HG02759 (cell line): ENCODE results near the gene KLHL18.
"Not testable (repeated sequence)": the region's sequence is repeated elsewhere in the genome, so short reads cannot be mapped to it uniquely, and the experiment has no call there.

Experiments used
- ATAC-seq: cut with Tn5 transposase; IDR thresholded peaks from one replicate; pipeline ENCODE4 v1.9.1; 2021; ENCODE audit warnings: mild to moderate bottlenecking, moderate library complexity; ENCODE audit not compliant: unreplicated experiment

KLHL18 gene

DNA sequence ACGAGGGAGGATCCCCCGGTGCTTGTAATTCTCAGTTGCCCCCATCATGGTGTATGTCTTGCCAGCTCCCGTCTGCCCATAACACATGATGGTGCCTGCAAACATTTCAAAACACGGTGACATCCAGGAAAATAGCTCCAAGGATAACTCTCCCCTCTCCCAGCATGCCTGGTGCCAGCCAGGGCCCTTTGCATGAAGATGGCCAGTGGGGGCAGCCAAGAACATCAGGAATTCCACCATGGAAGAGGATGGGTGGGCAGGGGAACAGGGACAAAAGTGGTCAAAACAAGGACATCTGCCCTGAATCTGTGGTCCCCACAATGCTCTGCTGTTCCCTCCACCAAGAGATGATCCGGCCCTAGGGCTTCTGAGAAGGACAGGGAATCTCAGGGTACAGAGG is 9.2 kb upstream of the KLHL18 start:
- no peak for ATAC-seq

DNA sequence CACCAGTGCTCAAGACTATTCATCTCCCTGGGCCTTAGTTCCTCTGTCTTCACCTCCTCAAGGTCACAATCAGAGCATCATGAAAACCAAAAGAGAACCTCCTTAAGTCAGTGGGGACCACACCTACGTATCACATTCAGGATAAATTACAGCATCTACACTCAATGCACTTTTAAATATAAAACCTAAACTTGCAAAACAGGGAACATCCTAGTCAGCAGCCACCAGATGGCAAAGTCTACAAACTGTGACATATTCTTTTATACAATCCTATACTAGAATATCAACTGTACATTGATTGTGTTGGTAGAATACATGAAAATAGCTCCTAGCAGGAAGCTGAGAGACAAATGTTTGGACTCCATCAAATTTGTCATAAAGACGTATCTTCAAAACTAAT is 8.1 kb upstream of the KLHL18 start:
- ATAC-seq, result no peak

DNA sequence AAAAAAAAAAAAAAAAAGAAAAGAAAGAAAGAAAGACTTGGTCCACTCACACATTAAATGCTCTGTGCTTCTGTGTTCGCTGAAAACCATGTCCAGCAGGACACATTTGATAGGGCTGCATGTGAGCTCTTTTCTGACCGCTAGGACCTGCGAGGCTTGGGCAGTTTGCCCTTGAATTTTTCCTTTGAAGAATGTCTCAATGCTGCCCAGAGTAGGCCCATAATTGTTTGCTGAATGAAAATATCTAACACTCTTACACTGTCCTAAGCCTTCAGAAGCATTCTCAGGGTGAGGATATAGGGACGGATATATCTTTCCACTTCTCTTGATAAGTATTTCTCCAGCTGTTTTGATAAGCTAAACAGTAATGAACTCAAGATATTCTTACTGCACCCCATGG is 6.2 kb upstream of the KLHL18 start:
- ATAC-seq, result no peak

DNA sequence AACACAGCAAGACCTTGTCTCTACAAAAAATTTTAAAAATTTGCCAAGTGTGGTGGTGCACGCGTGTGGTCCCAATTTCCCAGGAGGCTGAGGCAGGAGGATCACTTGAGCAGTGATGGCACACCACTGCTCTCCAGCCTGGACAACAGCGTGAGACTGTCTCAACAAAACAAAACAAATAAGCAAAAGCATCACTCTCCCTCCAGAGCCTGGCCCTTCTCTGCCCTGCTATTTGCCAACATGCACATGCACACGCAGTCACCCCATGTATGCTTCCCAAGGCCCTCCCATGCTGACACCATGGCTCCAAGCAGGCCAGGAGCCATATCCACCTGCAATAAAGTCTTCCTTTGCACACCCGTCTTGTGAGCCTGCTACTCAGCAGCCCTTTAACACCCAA is 2.2 kb upstream of the KLHL18 start:
- ATAC-seq, result no peak

DNA sequence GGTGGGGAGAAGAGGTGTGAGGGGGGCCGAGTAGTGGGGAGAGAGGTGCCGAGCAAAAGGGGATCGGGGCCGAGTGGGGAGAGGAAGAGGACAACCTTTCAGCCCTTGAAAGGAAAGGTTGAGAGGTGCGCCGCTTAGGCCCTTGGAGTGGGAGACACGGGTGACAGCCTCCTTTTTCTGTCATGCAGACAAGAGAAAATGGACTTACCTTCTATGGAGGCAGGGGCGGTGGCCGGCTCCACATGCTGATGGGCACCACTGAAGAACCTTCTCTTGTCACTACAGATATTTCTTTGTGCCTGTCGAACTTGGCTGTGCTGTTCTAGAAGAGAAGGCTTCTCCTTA is 421 bp downstream of the KLHL18 start:
- ATAC-seq, result peak; percentile 1

DNA sequence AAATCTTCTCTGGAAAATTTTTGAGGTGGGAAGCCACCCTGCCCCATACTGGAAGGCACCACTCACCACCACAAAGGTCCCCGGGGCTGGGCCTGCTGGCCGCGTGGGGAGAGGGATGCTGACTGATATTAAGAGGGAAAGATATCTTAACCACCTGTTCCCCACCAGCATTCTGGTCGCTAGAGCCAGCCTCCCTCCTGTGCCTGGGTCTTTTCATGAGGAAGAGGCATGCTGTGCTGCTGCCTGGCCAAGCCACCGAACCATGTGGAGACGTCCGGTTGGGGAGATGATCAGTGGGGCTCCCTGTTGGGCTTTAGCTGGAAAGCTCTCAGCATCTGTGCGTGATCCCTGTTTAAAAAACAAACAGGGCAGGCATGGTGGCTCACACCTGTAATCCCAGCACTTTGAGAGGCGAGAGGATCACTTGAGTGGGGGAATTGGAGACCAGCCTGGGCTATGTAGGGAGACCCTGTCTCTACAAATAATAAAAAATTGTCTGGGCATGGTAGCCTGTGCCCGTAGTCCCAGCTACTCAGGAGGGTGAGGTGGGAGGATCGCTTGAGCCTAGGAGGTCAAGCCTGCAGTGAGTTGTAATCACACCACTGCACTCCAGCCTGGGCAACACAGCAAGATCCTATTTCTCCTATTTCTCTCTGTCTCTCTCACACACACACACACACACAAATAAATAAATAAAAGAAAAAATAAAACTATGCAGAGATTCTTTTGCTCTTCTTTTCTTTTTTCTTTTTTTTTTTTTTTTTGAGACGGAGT is 1.0 kb downstream of the KLHL18 start:
- ATAC-seq, result no peak

DNA sequence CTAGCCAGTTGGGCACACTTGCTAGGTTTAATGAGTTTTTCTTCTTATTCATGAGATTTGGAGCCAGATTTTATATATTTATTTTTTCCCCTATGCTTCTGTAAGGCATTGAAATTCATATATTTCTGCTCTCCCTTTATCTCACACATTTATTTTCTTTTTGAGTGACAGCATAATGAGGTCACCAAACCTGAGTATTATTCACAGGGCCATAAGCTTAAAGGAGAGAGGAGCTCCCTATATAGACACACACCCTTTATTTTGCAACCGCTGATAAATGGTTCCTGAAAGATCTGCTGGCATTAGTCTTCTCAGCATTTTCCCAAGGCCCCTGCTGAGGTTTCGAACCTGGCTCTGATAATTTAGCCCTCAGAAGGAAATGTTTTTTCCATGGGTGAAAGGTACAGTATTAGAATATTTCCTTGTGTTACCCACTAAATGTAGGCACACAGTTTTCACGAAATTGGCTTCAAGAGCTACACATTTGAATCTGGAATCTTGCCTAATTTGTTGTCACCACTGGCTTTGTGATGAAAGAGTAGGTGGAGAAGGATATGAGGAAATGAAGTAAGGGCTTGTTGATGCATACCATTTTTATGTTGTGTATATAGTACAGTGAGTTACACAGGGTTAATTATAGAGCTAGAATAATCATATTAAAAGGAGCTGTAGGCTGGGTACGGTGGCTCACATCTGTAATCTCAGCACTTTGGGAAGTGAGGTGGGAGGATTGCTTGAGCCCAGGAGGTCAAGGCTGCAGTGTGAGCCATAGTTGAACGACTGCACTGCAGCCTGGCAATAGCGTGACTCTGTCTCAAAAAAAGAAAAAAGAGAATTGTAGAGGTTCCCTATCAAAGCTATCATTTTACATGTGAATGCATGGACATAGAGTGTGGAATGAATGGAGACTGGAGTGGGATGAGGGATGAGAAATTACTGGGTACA is 6.5 kb downstream of the KLHL18 start:
- no peak for ATAC-seq

DNA sequence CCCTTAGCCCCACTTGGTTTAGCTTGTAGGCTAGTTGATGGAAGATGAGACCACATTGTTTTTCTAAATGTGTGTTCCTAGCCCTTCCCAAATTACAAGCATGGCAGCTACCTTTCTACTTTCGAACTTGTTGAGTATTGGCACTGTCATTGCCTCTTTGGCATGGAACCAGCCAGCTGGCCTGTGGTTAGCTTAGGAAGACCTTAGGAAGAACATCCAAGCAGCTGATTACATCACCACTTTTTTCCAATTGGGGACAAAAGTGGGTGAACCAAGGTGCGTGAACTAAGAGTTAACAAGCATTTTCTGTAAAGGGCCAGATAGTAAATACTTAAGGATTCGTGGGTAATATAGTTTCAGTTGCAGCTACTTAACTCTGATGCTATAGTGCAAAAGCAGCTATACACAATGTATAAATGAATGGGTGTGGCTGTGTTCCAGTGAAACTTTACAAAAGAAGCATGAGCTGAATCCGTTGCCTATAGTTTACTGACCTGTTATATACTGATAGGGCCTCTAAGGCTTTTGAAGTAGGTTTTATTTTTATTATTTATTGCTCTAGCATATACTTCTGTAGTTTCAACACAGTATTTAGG is 8.5 kb downstream of the KLHL18 start:
- no peak for ATAC-seq

DNA sequence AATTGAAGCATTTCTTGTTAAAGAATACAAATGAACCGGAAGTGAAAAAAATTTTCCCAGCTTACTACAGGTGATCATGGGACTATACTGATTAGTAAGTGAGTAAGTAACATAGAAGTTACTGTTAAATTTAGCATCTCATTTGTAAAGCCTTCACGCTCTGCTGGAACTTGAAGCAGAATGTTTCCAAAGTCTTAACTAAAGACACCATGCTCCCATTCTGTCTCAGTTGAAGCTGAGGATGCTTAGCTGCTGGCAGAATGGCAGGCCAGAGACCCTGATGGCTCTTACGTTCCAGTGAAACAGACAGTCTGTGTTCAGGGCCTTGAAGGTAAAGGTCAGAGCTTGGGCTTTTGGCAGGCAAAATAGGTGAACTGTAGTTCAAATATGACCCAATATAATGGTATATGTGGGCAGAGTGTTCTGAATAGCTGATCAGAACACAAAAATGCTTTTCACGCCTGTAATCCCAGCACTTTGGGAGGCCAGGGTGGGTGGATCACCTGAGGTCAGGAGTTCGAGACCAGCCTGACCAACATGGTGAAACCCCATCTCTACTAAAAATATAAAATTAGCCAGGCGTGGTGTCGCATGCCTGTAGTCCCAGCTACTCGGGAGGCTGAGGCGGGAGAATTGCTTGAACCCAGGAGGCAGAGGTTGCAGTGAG is 9.1 kb downstream of the KLHL18 start:
- peak; percentile 51 for ATAC-seq

DNA sequence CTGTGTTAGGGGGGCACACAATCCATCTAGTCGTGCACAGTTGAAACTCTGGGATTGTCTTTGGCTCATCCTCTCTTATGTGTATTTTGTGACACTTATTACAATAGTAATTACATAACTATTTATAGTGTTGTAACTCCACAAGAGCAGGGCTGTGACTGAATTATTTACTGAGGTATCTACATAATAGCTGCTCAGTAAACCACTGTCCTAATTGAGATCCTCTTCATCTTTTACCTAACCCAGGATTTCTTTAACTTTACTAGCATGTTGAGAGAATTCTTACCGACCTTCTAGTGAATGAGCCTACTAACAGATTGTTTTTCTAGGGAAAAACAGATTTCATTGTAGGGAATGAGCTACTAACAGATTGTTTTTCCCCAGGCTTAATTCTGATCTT is 11.1 kb downstream of the KLHL18 start:
- ATAC-seq, result no peak

DNA sequence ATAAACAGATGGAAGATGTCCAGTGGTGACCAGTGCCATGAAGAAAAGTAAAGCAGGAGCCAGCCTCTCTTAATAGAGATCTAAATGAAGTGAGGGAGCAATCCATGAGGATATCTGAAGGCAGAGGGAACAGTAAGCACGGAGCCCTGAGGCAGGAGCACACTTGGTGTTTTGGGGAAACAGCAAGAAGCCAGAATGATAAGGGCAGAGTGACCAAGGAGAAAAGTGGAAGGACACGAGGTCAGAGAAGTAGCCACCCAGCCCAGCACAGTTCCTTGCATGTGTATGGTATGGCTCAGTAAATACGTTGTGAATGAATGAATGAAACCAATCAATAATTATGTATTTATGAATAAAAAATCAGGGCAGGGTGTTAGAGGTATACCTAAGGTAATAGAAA is 11.6 kb downstream of the KLHL18 start:
- ATAC-seq, result no peak

DNA sequence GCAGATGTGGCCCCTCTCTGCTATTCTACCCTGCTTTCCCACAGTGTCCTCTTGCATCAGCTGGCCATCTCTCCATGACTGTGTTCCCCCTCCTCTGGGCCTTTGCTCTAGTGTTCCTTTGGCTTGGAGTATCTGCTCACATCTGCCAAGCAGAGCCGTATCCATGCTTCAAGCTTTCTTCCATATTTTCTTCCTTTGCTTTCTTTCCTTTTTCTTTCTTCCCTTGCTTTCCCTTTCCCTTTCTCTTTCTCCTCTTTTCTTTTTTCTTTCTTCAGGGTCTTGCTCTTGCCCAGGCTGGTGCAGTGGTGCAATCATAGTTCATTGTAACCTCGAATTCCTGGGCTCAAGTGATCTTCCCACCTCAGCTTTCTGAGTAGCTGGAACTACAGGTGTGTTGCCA is 12.6 kb downstream of the KLHL18 start:
- no peak for ATAC-seq

DNA sequence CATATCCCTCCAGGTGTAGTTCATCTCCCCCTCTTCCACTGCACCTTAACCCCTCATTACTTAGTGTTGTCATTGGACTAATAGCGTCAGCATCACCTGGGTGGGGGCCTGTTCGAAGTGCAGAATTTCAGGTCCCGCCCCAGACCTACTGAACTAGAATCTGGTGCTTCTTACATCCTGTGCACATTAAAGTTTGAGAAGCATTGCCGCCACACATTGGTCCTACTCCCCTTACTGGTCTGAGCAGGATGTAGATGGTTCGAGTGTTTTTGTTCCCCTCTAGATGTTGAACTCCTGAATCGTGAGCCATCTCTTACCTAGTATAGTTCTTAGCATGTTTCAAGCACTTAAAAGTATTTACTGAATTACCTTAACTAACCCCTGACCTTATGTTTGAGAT is 13.2 kb downstream of the KLHL18 start:
- ATAC-seq, result no peak

DNA sequence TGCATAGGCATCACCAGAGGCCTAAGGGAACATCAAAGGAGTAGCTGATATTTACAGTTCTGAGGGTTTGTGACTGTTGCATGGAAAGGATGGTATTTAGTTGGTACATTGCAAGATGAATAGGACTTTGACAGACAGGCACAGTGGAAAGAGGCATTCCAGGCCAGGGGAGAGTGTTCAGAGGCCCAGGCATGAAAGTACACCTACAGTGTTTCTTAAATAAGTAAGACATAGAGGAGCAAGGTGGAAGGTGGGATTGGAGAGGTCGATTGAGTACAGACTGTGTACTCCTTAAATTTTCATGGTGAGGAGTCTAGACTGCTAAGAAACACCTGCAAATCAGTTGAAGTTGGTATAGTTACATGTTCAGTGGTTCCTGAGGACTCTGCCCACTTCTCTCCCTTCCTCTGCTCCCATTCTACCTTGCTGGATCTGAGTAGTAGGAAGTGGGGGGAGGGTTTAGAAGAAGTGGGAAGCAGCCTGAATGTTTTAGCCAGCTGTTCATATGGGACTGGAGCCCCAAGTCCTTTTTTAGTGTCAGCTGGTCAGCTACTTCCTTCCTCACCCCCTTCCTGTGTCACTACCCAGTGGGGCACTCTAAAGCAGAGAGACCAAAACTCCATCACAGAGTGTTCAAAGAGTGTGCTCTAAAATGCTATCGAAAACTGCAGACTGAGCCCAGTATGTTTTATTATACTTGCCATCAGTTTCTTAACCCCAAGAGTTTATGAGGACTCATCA is 14.0 kb downstream of the KLHL18 start:
- no peak for ATAC-seq

DNA sequence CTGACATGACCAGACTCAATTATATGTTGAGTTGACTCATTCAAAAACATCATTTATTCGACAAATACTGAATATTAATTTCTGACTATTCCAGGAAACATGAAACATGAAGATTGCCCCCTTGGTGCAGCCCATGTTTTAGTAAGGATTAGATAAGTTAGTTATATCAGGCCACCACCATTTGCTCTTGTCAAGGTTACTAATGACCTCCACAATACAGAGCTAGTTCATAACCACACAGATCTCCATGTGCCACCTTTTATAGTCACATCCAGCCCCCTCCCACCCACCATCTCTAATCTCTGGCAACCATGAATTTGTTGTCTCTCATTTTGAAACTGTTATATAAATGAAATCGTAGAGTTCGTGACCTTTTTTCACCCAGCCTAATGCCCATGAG is 15.7 kb downstream of the KLHL18 start:
- ATAC-seq, result no peak

DNA sequence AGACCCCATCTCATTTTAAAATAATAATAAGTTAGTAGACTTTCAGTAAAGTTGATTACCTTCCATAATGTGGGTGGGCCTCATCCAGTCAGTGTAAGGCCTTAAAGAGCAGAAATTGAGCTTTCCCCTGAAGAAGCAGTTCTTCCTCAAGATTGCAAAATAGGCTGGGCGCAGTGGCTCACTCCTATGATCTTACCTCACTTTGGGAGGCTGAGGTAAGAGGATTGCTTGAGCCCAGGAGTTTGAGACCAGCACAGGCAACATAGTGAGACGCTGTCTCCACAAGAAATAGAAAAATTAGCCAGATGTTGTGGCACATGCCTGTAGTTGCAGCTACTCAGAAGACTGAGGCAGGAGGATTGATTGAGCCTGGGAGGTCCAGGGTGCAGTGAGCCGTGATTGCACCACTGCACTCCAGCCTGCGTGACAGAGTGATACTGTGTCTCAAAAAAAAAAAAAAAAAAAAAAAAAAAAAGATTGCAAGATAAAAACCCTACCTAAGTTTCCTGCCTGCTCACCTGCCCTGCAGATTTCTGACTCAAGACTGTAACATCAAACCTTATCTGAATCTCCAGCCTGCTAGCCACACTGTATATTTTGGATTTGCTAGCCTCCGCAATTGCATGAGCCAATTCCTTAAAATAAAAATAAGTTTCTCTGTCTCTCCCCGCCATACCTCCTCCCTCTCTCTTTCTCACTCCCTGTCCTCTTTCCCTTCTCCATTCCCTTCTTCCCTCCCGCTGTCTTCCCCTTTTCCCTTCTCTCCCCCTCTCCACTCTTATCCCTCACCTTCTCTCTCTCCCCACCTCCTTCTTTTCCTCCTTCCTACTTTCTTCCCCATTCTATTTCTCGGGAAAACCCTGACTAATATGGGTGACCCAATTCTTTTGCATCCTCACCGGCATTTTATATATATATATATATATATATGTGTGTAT is 16.9 kb downstream of the KLHL18 start:
- ATAC-seq, result no peak

DNA sequence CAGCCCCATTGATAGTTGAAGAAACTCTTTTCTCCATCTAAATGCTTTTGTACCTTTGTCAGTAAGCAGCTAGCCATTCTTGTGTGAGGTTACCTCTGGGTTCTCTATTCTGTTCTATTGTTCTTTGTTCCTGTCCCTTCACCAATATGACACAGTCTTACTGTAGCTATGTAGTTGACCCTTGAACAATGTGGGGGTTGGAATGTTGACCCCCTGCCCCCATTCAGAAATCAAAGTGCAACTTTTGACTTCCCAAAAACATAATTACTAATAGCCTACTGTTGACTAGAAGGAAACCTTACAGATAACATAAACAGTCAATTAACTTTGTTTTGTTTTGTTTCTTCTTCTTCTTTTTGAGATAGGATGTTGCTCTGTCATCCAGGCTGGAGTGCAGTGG is 18.7 kb downstream of the KLHL18 start:
- no peak for ATAC-seq

DNA sequence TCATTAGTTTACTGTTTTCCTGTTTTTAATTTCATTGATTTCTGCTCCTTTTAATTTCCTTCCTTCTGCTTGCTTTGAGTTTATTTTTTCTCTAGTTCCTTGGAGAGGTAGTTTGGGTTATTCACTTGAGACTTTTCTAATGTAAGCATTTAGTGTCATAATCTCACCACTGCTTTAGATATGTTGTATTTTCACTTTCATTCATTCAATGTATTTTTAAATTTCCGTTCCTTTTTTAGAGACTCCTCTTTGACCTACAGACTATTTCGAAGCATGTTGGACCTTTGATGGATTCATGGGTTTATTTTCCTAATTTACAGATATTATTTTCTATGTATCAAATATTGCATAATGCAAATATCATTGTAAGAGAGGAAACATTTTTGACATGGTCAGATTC is 23.3 kb downstream of the KLHL18 start:
- ATAC-seq, result no peak

DNA sequence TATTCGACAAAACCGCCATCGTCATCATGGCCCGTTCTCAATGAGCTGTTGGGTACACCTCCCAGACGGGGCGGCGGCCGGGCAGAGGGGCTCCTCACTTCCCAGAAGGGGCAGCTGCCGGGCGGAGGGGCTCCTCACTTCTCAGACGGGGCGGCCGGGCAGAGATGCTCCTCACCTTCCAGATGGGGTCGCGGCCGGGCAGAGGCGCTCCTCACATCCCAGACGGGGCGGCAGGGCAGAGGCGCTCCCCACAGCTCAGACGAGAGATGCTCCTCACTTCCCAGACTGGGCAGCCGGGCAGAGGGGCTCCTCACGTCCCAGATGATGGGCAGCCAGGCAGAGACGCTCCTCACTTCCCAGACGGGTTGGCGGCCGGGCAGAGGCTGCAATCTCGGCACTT is 26.5 kb downstream of the KLHL18 start:
- not testable (repeated sequence) for ATAC-seq

DNA sequence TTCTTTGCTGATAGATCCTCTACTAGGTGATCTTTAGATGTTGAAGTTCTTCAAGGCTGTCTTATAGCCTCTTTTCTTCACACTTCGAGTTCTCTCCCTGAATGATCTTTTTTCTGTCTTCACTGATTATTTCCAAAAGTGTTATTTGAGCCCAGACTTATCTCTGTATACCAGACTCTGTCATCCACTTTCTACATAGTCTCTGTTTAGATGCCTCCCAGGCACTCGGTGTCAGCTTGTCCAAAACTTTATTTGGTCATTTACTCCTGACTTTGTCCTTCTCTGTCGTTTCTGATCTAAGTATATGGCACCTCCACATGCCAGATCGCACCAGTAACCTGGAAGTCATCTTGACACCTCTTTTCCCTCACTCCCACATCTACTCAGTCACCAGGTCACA is 27.6 kb downstream of the KLHL18 start:
- no peak for ATAC-seq
